ENCODE measurements around the gene EML1.

The EML1 gene

GRCh38 chr14:99807413-99808153 is 14.4 kb downstream of the EML1 start:
- no peak for TF ChIP-seq FOXM1 (IDR thresholded peaks at IDR 0.05; ENCODE audit: borderline replicate concordance)
- no peak for TF ChIP-seq TARDBP (IDR thresholded peaks at IDR 0.05)
- no peak for TF ChIP-seq FOXA1 (IDR thresholded peaks at IDR 0.05)
- no peak for TF ChIP-seq ZNF384 (IDR thresholded peaks at IDR 0.05)
- no peak for TF ChIP-seq HDGF (IDR thresholded peaks at IDR 0.05; ENCODE audit: borderline replicate concordance)
- no peak for TF ChIP-seq SP1 (IDR thresholded peaks at IDR 0.05)
- TF ChIP-seq BHLHE40 (IDR thresholded peaks at IDR 0.05; ENCODE audit: borderline replicate concordance) = no peak
- no peak for TF ChIP-seq ARNT (IDR thresholded peaks at IDR 0.05)
- TF ChIP-seq L3MBTL2 (conservative IDR thresholded peaks at IDR 0.05) = no peak
- peak; percentile 40 for DNase-seq (ENCODE audit: extremely low spot score)
- ChIA-PET POLR2A (no interaction called here), CTCF (interaction anchor here (0.7 kb wide), 1 partner anchor 31 kb away, joined by 3 read pairs; no protein-coding TSS in a partner anchor)

- ChIA-PET CTCF (interaction anchor here (0.7 kb wide), 1 partner anchor 30 kb away, joined by 3 read pairs; no protein-coding TSS in a partner anchor), POLR2A (no interaction called here)
- DNase-seq (ENCODE audit: extremely low spot score) = no peak
- TF ChIP-seq HDGF (IDR thresholded peaks at IDR 0.05; ENCODE audit: borderline replicate concordance) = no peak
- TF ChIP-seq PKNOX1 (IDR thresholded peaks at IDR 0.05) = no peak
- TF ChIP-seq FOXA1 (IDR thresholded peaks at IDR 0.05) = no peak
- TF ChIP-seq LEF1 (IDR thresholded peaks at IDR 0.05; ENCODE audit: borderline replicate concordance) = no peak
- no peak for TF ChIP-seq FOXM1 (IDR thresholded peaks at IDR 0.05; ENCODE audit: borderline replicate concordance)
- no peak for TF ChIP-seq SUZ12 (IDR thresholded peaks at IDR 0.05)
- no peak for TF ChIP-seq FOXK2 (IDR thresholded peaks at IDR 0.05)
- TF ChIP-seq BHLHE40 (IDR thresholded peaks at IDR 0.05; ENCODE audit: borderline replicate concordance) = no peak
- TF ChIP-seq ARNT (IDR thresholded peaks at IDR 0.05) = no peak
- no peak for TF ChIP-seq ZNF384 (IDR thresholded peaks at IDR 0.05)
- no peak for TF ChIP-seq TARDBP (IDR thresholded peaks at IDR 0.05)
- TF ChIP-seq ELF4 (IDR thresholded peaks at IDR 0.05) = no peak
- TF ChIP-seq L3MBTL2 (conservative IDR thresholded peaks at IDR 0.05) = no peak
- TF ChIP-seq NFRKB (IDR thresholded peaks at IDR 0.05) = no peak
- no peak for TF ChIP-seq CTBP1 (IDR thresholded peaks at IDR 0.05; ENCODE audit: borderline replicate concordance)
- TF ChIP-seq SP1 (IDR thresholded peaks at IDR 0.05) = no peak
These were observed 14.9 kb downstream of the EML1 start for GRCh38 chr14:99808154-99808505.

- DNase-seq (ENCODE audit: extremely low spot score) = no peak
- ChIA-PET CTCF (no interaction called here), POLR2A (no interaction called here)
- TF ChIP-seq ARNT (IDR thresholded peaks at IDR 0.05) = no peak
- no peak for TF ChIP-seq LEF1 (IDR thresholded peaks at IDR 0.05; ENCODE audit: borderline replicate concordance)
- TF ChIP-seq TARDBP (IDR thresholded peaks at IDR 0.05) = no peak
- TF ChIP-seq SP1 (IDR thresholded peaks at IDR 0.05) = no peak
These were observed 15.3 kb downstream of the EML1 start for GRCh38 chr14:99808515-99808914.

GRCh38 chr14:99809360-99809759 is 16.1 kb downstream of the EML1 start:
- ChIA-PET CTCF (no interaction called here), POLR2A (interaction anchor here (1.0 kb wide), 1 partner anchor 11 kb away, joined by 3 read pairs; no protein-coding TSS in a partner anchor)
- TF ChIP-seq ZNF384 (IDR thresholded peaks at IDR 0.05) (no peak), TARDBP (IDR thresholded peaks at IDR 0.05) (no peak), FOXK2 (IDR thresholded peaks at IDR 0.05) (no peak), SP1 (IDR thresholded peaks at IDR 0.05) (no peak), HDGF (IDR thresholded peaks at IDR 0.05; ENCODE audit: borderline replicate concordance) (no peak), LEF1 (IDR thresholded peaks at IDR 0.05; ENCODE audit: borderline replicate concordance) (no peak)
- DNase-seq (ENCODE audit: extremely low spot score) = no peak

GRCh38 chr14:99809859-99810558 is 16.8 kb downstream of the EML1 start:
- TF ChIP-seq TARDBP (IDR thresholded peaks at IDR 0.05) = no peak
- TF ChIP-seq SP1 (IDR thresholded peaks at IDR 0.05) = no peak
- no peak for TF ChIP-seq ELF4 (IDR thresholded peaks at IDR 0.05)
- TF ChIP-seq FOXA1 (IDR thresholded peaks at IDR 0.05) = no peak
- TF ChIP-seq PKNOX1 (IDR thresholded peaks at IDR 0.05) = no peak
- no peak for TF ChIP-seq LEF1 (IDR thresholded peaks at IDR 0.05; ENCODE audit: borderline replicate concordance)
- no peak for TF ChIP-seq SUZ12 (IDR thresholded peaks at IDR 0.05)
- no peak for TF ChIP-seq NFRKB (IDR thresholded peaks at IDR 0.05)
- no peak for DNase-seq (ENCODE audit: extremely low spot score)
- ChIA-PET POLR2A (interaction anchor here (1.0 kb wide), 1 partner anchor 10 kb away, joined by 3 read pairs; no protein-coding TSS in a partner anchor), CTCF (no interaction called here)

- TF ChIP-seq LEF1 (IDR thresholded peaks at IDR 0.05; ENCODE audit: borderline replicate concordance) (no peak), HDGF (IDR thresholded peaks at IDR 0.05; ENCODE audit: borderline replicate concordance) (no peak), ELF4 (IDR thresholded peaks at IDR 0.05) (no peak), FOXM1 (IDR thresholded peaks at IDR 0.05; ENCODE audit: borderline replicate concordance) (no peak), SP1 (IDR thresholded peaks at IDR 0.05) (no peak), SUZ12 (IDR thresholded peaks at IDR 0.05) (no peak)
- no peak for DNase-seq (ENCODE audit: extremely low spot score)
- POLR2A ChIA-PET = interaction anchor here (1.0 kb wide), 1 partner anchor 10 kb away, joined by 3 read pairs; no protein-coding TSS in a partner anchor
- CTCF ChIA-PET = no interaction called here
These were observed 17.3 kb downstream of the EML1 start for GRCh38 chr14:99810559-99810874.

Measured in HEK293T (cell line).